HepG2 (cell line): ENCODE results near the gene GTF2H1. TPM values are rescaled to one million over a fixed set of nuclear protein-coding genes. Genes with fewer than 3 reads are reported as not detected.
A peak's percentile ranks its signal among the peaks of the same experiment; 100 is the strongest.

Source experiments
- ADNP ChIP-seq: sonication (generic); formaldehyde crosslinking; IDR thresholded peaks from 2 replicates; pipeline ENCODE4 v1.4.0; 2020; ENCODE audit warnings: missing genetic modification reagents
- ARNT2 ChIP-seq: sonication (generic); formaldehyde crosslinking; IDR thresholded peaks from 2 replicates; pipeline ENCODE4 v1.8.0; 2022; ENCODE audit warnings: mild to moderate bottlenecking, low read depth, missing genetic modification reagents, moderate library complexity
- CREM ChIP-seq, 2 experiments: sonication (generic) in 1 of 2; formaldehyde crosslinking in 1 of 2; IDR thresholded peaks; 2 replicates each; pipeline versions ENCODE4 v1.4.0 to v1.6.1; 2016 to 2020; ENCODE audit warnings: antibody characterized with exemption in 1 of 2, mild to moderate bottlenecking in 1 of 2, missing genetic modification reagents in 1 of 2
- FOXK1 ChIP-seq: sonication (generic); formaldehyde crosslinking; IDR thresholded peaks from 2 replicates; pipeline ENCODE4 v1.4.0; 2020; ENCODE audit warnings: low read depth, missing genetic modification reagents, borderline replicate concordance
- HNF4A ChIP-seq: sonication (generic); formaldehyde crosslinking; IDR thresholded peaks from 2 replicates; pipeline ENCODE4 v1.4.0; 2020; ENCODE audit warnings: missing genetic modification reagents
- HOXA5 ChIP-seq: sonication (generic); formaldehyde crosslinking; IDR thresholded peaks from 2 replicates; pipeline ENCODE4 v1.4.0; 2020; ENCODE audit warnings: missing genetic modification reagents
- IKZF1 ChIP-seq: fragments of 450-650 bp; IDR thresholded peaks from 2 replicates; pipeline ENCODE4 v1.7.1; 2016
- KAT8 ChIP-seq: IDR thresholded peaks from 2 replicates; pipeline ENCODE4 v1.6.1; 2016; ENCODE audit warnings: missing genetic modification reagents, missing compliant biosample characterization
- MAFG ChIP-seq: sonication (generic); formaldehyde crosslinking; IDR thresholded peaks from 2 replicates; pipeline ENCODE4 v1.5.1; 2020; ENCODE audit warnings: mild to moderate bottlenecking, missing genetic modification reagents
- NPAS2 ChIP-seq: sonication (generic); formaldehyde crosslinking; IDR thresholded peaks from 2 replicates; pipeline ENCODE4 v1.8.0; 2022; ENCODE audit warnings: mild to moderate bottlenecking, missing genetic modification reagents, borderline replicate concordance
- PTBP1 ChIP-seq: fragments of 200-400 bp; formaldehyde crosslinking; IDR thresholded peaks from 2 replicates; pipeline ENCODE4 v1.6.1; 2018; ENCODE audit warnings: low read length, low read depth; ENCODE audit not compliant: poor library complexity, severe bottlenecking
- RARA ChIP-seq: IDR thresholded peaks from 2 replicates; pipeline ENCODE4 v1.6.1; 2016; ENCODE audit warnings: missing genetic modification reagents, missing compliant biosample characterization
- SMARCE1 ChIP-seq: fragments of 450-650 bp; IDR thresholded peaks from 2 replicates; pipeline ENCODE4 v1.6.1; 2017; ENCODE audit warnings: borderline replicate concordance
- XRCC5 ChIP-seq: fragments of 200-400 bp; formaldehyde crosslinking; optimal IDR thresholded peaks from 2 replicates; pipeline ENCODE3; 2017; ENCODE audit warnings: mild to moderate bottlenecking, low read length
- ZNF224 ChIP-seq: sonication (generic); formaldehyde crosslinking; IDR thresholded peaks from 2 replicates; pipeline ENCODE4 v1.5.0; 2020; ENCODE audit warnings: mild to moderate bottlenecking, missing genetic modification reagents
- ZNF225 ChIP-seq: sonication (generic); formaldehyde crosslinking; IDR thresholded peaks from 2 replicates; pipeline ENCODE4 v1.4.0; 2020; ENCODE audit warnings: mild to moderate bottlenecking, missing genetic modification reagents
- ZNF33B ChIP-seq: sonication (generic); formaldehyde crosslinking; IDR thresholded peaks from 2 replicates; pipeline ENCODE4 v1.5.1; 2020; ENCODE audit warnings: mild to moderate bottlenecking, missing genetic modification reagents
- ZNF543 ChIP-seq: sonication (generic); formaldehyde crosslinking; IDR thresholded peaks from 2 replicates; pipeline ENCODE4 v1.4.0; 2020; ENCODE audit warnings: mild to moderate bottlenecking, missing genetic modification reagents
- ZNF589 ChIP-seq: sonication (generic); formaldehyde crosslinking; conservative IDR thresholded peaks from 2 replicates; pipeline ENCODE4 v1.8.0; 2022; ENCODE audit warnings: mild to moderate bottlenecking, moderate library complexity, missing genetic modification reagents
- ZNF652 ChIP-seq: IDR thresholded peaks from 2 replicates; pipeline ENCODE4 v1.6.1; 2016; ENCODE audit warnings: low read depth, borderline replicate concordance
- ZNF878 ChIP-seq: sonication (generic); formaldehyde crosslinking; IDR thresholded peaks from 2 replicates; pipeline ENCODE4 v1.8.1; 2023; ENCODE audit warnings: mild to moderate bottlenecking, missing genetic modification reagents, moderate library complexity
- ZSCAN20 ChIP-seq: sonication (generic); formaldehyde crosslinking; IDR thresholded peaks from 2 replicates; pipeline ENCODE4 v1.4.0; 2020; ENCODE audit warnings: missing genetic modification reagents, mild to moderate bottlenecking, borderline replicate concordance
- polyA plus RNA-seq, 8 experiments: library from polyadenylated mRNA; depleted of rRNA in 3 of 8; stranded (reverse) in 7 of 8; unstranded in 1 of 8; fragments of >200 nt; fragmentation: Illumina TruSeq in 4 of 8; extraction: Trizol in 4 of 8; gene quantifications; 2 replicates each; pipeline versions ENCODE4 v1.2.1 to v1.2.3, GENCODE V29; 2011 to 2016; ENCODE audit warnings: low read depth in 4 of 8, missing spikeins in 1 of 8, mixed read lengths in 1 of 8; ENCODE audit not compliant: insufficient read depth in 1 of 8
- total RNA-seq, 5 experiments: library from RNA; depleted of rRNA; stranded (reverse); fragments of >200 nt; fragmentation: Illumina TruSeq; extraction: Trizol; gene quantifications; 2 replicates each; pipeline ENCODE4 v1.2.3, GENCODE V29; 2016; ENCODE audit warnings: low read depth in 1 of 5
- TF ChIP-seq, protein P1 (sequence below): IDR thresholded peaks from 2 replicates; pipeline ENCODE4 v1.6.1; 2016; ENCODE audit warnings: low read depth, control low read depth
- TF ChIP-seq, protein P2 (sequence below): sonication (generic); formaldehyde crosslinking; IDR thresholded peaks from 2 replicates; pipeline ENCODE4 v1.4.0; 2020; ENCODE audit warnings: missing genetic modification reagents
- TF ChIP-seq, protein P3 (sequence below): fragments of 450-650 bp; IDR thresholded peaks from 2 replicates; pipeline ENCODE4 v1.6.1; 2016
- TF ChIP-seq, protein P4 (sequence below): sonication (generic); formaldehyde crosslinking; IDR thresholded peaks from 2 replicates; pipeline ENCODE4 v1.5.0; 2020; ENCODE audit warnings: mild to moderate bottlenecking, low read depth, missing genetic modification reagents, borderline replicate concordance

The GTF2H1 gene
- total and polyA plus RNA-seq, 2 of the 13 experiments (the other 11 are each of a cell fraction or from before 2014, with no cell fraction given): 15.7 to 51.4 TPM

DNA sequence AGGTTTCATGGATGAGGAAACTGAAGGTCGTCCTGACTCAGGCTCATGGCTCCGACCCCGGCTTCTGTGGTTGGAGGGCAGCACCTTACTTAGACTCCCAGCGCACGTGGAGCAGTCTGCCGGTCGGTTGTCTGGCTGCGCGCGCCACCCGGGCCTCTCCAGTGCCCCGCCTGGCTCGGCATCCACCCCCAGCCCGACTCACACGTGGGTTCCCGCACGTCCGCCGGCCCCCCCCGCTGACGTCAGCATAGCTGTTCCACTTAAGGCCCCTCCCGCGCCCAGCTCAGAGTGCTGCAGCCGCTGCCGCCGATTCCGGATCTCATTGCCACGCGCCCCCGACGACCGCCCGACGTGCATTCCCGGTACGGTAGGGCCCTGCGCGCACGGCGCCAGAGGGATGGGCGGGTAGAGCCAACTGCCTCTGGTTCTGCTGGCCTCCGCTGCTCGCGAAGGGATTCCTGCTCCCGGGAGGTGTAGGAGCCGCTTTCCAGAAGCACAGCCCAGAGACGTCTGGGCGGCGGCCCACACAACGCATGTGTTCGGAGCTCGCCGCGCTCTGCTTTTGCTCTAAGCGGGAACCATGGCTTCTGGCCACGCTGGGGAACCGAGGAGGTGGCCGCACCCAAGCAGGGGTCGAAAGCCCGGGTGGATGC is 72.0 kb downstream of the GTF2H1 start, which contains the start of gene LDHA (continued):
- TF ChIP-seq ZNF224 (CRISPR knock-in tag): peak; percentile 90; the same call in 1 of the 2 replicates
- no peak for TF ChIP-seq SMARCE1
- TF ChIP-seq MAFG (CRISPR knock-in tag): no peak
- TF ChIP-seq NPAS2 (CRISPR knock-in tag): peak; percentile 88; the same call in 1 of the 2 replicates
- peak; percentile 73 for TF ChIP-seq RARA
- TF ChIP-seq ADNP (CRISPR knock-in tag): no peak
- TF ChIP-seq ZSCAN20 (CRISPR knock-in tag): peak; percentile 94
- TF ChIP-seq, protein P1, sequence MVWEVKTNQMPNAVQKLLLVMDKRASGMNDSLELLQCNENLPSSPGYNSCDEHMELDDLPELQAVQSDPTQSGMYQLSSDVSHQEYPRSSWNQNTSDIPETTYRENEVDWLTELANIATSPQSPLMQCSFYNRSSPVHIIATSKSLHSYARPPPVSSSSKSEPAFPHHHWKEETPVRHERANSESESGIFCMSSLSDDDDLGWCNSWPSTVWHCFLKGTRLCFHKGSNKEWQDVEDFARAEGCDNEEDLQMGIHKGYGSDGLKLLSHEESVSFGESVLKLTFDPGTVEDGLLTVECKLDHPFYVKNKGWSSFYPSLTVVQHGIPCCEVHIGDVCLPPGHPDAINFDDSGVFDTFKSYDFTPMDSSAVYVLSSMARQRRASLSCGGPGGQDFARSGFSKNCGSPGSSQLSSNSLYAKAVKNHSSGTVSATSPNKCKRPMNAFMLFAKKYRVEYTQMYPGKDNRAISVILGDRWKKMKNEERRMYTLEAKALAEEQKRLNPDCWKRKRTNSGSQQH: peak; percentile 94; the same call in 1 of the 2 replicates
- TF ChIP-seq ZNF589: peak; percentile 91
- TF ChIP-seq ZNF543 (CRISPR knock-in tag): peak; percentile 92
- TF ChIP-seq ZNF878 (CRISPR knock-in tag): peak; percentile 100
- peak; percentile 92; the same call in 1 of the 2 replicates for TF ChIP-seq HOXA5
- 0 out of 2 replicates have a peak, but pooled peaks have one; percentile 14 for TF ChIP-seq HNF4A (CRISPR knock-in tag)
- peak; percentile 58 for TF ChIP-seq XRCC5
- peak; percentile 97 for TF ChIP-seq ARNT2 (CRISPR knock-in tag)
- 0 out of 2 replicates have a peak, but pooled peaks have one; percentile 62 for TF ChIP-seq FOXK1 (CRISPR knock-in tag)
- peak; percentile 65; the same call in 1 of the 2 replicates for TF ChIP-seq KAT8 (CRISPR knock-in tag)
- TF ChIP-seq ZNF225: no peak; the same call in 1 of the 2 replicates
- TF ChIP-seq CREM (IDR thresholded peaks at IDR 0.05): peak; percentile 90
- TF ChIP-seq CREM (CRISPR knock-in tag; IDR thresholded peaks at IDR 0.05): no peak
- no peak; the same call in none of the 2 replicates for TF ChIP-seq ZNF652 (CRISPR knock-in tag)
- TF ChIP-seq, protein P2, sequence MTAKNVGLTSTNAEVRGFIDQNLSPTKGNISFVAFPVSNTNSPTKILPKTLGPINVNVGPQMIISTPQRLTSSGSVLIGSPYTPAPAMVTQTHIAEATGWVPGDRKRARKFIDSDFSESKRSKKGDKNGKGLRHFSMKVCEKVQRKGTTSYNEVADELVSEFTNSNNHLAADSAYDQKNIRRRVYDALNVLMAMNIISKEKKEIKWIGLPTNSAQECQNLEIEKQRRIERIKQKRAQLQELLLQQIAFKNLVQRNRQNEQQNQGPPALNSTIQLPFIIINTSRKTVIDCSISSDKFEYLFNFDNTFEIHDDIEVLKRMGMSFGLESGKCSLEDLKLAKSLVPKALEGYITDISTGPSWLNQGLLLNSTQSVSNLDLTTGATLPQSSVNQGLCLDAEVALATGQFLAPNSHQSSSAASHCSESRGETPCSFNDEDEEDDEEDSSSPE (CRISPR knock-in tag): peak; percentile 97
- peak; percentile 97 for TF ChIP-seq ZNF33B (CRISPR knock-in tag)
- TF ChIP-seq IKZF1: no peak
- TF ChIP-seq, protein P3, sequence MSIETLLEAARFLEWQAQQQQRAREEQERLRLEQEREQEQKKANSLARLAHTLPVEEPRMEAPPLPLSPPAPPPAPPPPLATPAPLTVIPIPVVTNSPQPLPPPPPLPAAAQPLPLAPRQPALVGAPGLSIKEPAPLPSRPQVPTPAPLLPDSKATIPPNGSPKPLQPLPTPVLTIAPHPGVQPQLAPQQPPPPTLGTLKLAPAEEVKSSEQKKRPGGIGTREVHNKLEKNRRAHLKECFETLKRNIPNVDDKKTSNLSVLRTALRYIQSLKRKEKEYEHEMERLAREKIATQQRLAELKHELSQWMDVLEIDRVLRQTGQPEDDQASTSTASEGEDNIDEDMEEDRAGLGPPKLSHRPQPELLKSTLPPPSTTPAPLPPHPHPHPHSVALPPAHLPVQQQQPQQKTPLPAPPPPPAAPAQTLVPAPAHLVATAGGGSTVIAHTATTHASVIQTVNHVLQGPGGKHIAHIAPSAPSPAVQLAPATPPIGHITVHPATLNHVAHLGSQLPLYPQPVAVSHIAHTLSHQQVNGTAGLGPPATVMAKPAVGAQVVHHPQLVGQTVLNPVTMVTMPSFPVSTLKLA: peak; percentile 94
- TF ChIP-seq PTBP1: no peak
- TF ChIP-seq, protein P4, sequence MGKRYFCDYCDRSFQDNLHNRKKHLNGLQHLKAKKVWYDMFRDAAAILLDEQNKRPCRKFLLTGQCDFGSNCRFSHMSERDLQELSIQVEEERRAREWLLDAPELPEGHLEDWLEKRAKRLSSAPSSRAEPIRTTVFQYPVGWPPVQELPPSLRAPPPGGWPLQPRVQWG (CRISPR knock-in tag): no peak
